Panc1 (cell line): ENCODE data around the gene TTBK1. TPM values are rescaled to one million over a fixed set of nuclear protein-coding genes. Genes with fewer than 3 reads are reported as not detected.

Experiments used
- ATAC-seq: fragments of 200-7000 bp; cut with Tn5 transposase; 2 replicates; pipeline ENCODE4 v1.9.1; 2020; ENCODE audit warnings: mild to moderate bottlenecking, moderate library complexity
- BruUV-seq: library from RNA; stranded (reverse); fragments of 400-500 nt; replicated peaks from 2 replicates; lab custom pipeline; 2021; lab: Mats Ljungman, UMichigan
- CTCF ChIA-PET: fragments of 300-600 bp; sonication (Branson Sonifier 250); formaldehyde crosslinking; loops from one replicate; lab custom pipeline; 2022; ENCODE audit warnings: antibody characterized with exemption; lab: Charles Lee
- POLR2A ChIA-PET: fragments of 300-600 bp; sonication (Branson Sonifier 250); formaldehyde crosslinking; loops from one replicate; lab custom pipeline; 2022; ENCODE audit warnings: antibody characterized with exemption; lab: Charles Lee
- DNase-seq: peaks from one replicate; pipeline ENCODE4 v3.0.0-alpha.2; 2010; ENCODE audit warnings: low read depth, low spot score
- H3K27ac ChIP-seq: 2 replicates; pipeline ENCODE4 v1.5.1; 2011; ENCODE audit warnings: mild to moderate bottlenecking, low read length, inconsistent platforms
- H3K27me3 ChIP-seq: fragments of 200-500 bp; sonication (Bioruptor generic); 2 replicates; pipeline ENCODE4 v1.6.0; 2014; ENCODE audit warnings: low read length, inconsistent platforms; ENCODE audit not compliant: control insufficient read depth, insufficient read depth
- H3K36me3 ChIP-seq: fragments of 200-500 bp; sonication (Bioruptor generic); 2 replicates; pipeline ENCODE4 v1.5.1; 2014; ENCODE audit warnings: inconsistent platforms, mild to moderate bottlenecking, low read length, moderate library complexity; ENCODE audit not compliant: control insufficient read depth, insufficient read depth
- H3K4me1 ChIP-seq: 2 replicates; pipeline ENCODE4 v1.5.1; 2011; ENCODE audit warnings: inconsistent platforms, mild to moderate bottlenecking, low read length, moderate library complexity; ENCODE audit not compliant: control insufficient read depth, insufficient read depth
- H3K4me3 ChIP-seq, 2 experiments: 2 replicates each; pipeline ENCODE4 v1.5.1; 2011 to 2012; ENCODE audit warnings: low read depth in 2 of 2, low read length in 2 of 2, mild to moderate bottlenecking in 2 of 2, inconsistent platforms in 1 of 2, moderate library complexity in 1 of 2
- H3K9me3 ChIP-seq: fragments of 200-500 bp; sonication (Bioruptor generic); 2 replicates; pipeline ENCODE4 v1.5.1; 2014; ENCODE audit warnings: low read depth, mild to moderate bottlenecking, inconsistent platforms, low read length, moderate library complexity; ENCODE audit not compliant: control insufficient read depth, insufficient read depth
- POLR2AphosphoS5 ChIP-seq: IDR thresholded peaks from 2 replicates; pipeline ENCODE4 v1.6.1; 2012; ENCODE audit warnings: mild to moderate bottlenecking, low read depth, low read length, moderate library complexity
- REST ChIP-seq, 2 experiments: IDR thresholded peaks; 2 replicates each; pipeline ENCODE4 v1.6.1; 2011 to 2012; ENCODE audit warnings: low read depth in 2 of 2, control low read depth in 1 of 2, low read length in 1 of 2, mild to moderate bottlenecking in 1 of 2, moderate library complexity in 1 of 2; ENCODE audit not compliant: insufficient read depth in 1 of 2
- SIN3A ChIP-seq: IDR thresholded peaks from 2 replicates; pipeline ENCODE4 v1.6.1; 2012; ENCODE audit warnings: low read depth, mild to moderate bottlenecking, low read length, moderate library complexity, borderline replicate concordance; ENCODE audit not compliant: insufficient read depth
- TCF7L2 ChIP-seq: IDR thresholded peaks from 2 replicates; pipeline ENCODE4 v1.6.1; 2011; ENCODE audit warnings: mild to moderate bottlenecking, low read depth, low read length, inconsistent platforms
- in situ Hi-C: cut with HindIII; loops from 2 replicates; pipeline ENCODE4 v1.10.0; 2016; ENCODE audit warnings: low sequenced_read_pairs, low pct_unique_long_range_greater_than_20kb
- intact Hi-C: fragments of 100-400 bp; cut with micrococcal nuclease; formaldehyde crosslinking; loops from one replicate; pipeline ENCODE4 v1.10.0; 2022; ENCODE audit not compliant: unreplicated experiment
- total RNA-seq: library from RNA; stranded (reverse); gene quantifications from one replicate; pipeline ENCODE4 v1.2.1, GENCODE V29; 2021; ENCODE audit not compliant: unreplicated experiment
- TF ChIP-seq, protein P1 (sequence below): fragments of 450-650 bp; IDR thresholded peaks from 2 replicates; pipeline ENCODE4 v1.5.1; 2017; ENCODE audit warnings: mild to moderate bottlenecking

The TTBK1 gene
- total RNA-seq, 1 experiment from 2014 or later, result 0.10 TPM

GRCh38 chr6:43229803-43230620 is 13.3 kb upstream of the TTBK1 start:
- Histone ChIP-seq H3K27ac (0 out of 2 replicates have a peak overlapping the region, but pooled peaks have one; percentile 21), H3K4me3 (no peak overlapping the region; a peak in 1 of 4 replicates), H3K27me3 (peaks cover 3% of the 10 kb centered on the region; the same call in 1 of the 2 replicates), H3K9me3 (no peaks in the 10 kb centered on the region), H3K4me1 (no peaks in the 10 kb centered on the region), H3K36me3 (no peaks in the 10 kb centered on the region)
- no peak for DNase-seq
- CTCF ChIA-PET, result interaction anchor here (0.6 kb wide), 1 partner anchor 18 kb away, joined by 3 read pairs; no protein-coding TSS in a partner anchor
- TF ChIP-seq SIN3A (no peak), POLR2AphosphoS5 (no peak), TCF7L2 (no peak), REST (IDR thresholded peaks at IDR 0.05; ENCODE audit: insufficient read depth in 1 of 2, low read depth in 2 of 2, low read length in 1 of 2) (no peak)
- TF ChIP-seq, protein P1, sequence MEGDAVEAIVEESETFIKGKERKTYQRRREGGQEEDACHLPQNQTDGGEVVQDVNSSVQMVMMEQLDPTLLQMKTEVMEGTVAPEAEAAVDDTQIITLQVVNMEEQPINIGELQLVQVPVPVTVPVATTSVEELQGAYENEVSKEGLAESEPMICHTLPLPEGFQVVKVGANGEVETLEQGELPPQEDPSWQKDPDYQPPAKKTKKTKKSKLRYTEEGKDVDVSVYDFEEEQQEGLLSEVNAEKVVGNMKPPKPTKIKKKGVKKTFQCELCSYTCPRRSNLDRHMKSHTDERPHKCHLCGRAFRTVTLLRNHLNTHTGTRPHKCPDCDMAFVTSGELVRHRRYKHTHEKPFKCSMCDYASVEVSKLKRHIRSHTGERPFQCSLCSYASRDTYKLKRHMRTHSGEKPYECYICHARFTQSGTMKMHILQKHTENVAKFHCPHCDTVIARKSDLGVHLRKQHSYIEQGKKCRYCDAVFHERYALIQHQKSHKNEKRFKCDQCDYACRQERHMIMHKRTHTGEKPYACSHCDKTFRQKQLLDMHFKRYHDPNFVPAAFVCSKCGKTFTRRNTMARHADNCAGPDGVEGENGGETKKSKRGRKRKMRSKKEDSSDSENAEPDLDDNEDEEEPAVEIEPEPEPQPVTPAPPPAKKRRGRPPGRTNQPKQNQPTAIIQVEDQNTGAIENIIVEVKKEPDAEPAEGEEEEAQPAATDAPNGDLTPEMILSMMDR, result no peak
- POLR2A ChIA-PET, result interaction anchor here (0.6 kb wide), 2 partner anchors 71 to 74 kb away, joined by 3 read pairs; no protein-coding TSS in a partner anchor
- no TSS peak for BruUV-seq
- intact Hi-C loops, result no loop called here
- in situ Hi-C loops, result no loop called here
- no peak for ATAC-seq

DNA sequence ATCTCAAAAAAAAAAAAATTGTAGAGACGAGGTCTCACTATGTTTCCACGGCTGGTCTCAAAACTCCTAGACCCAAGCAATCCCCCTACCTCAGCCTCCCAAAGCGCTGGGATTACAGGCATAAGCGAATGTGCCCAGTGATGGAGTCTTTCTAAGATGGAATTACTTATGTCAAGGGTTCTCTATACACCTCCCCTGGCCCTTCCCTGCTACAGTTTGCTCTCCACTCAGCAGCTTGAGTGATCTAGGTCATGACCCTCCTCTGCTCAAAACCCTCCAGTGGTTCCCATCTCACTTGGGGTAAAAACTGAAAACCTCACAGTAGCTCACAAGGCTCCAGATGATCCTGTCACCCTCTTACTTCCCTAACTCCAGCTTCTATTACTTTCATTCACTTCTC is 12.2 kb upstream of the TTBK1 start:
- POLR2A ChIA-PET, result interaction anchor here (0.6 kb wide), 1 partner anchor 115 kb away, joined by 6 read pairs; no protein-coding TSS in a partner anchor
- peaks cover 3% of the 10 kb centered on the region; the same call in 1 of the 2 replicates for H3K27me3 ChIP-seq

More for the DNA sequence above, 12.2 kb upstream of the TTBK1 start:
- H3K9me3 ChIP-seq, result no peaks in the 10 kb centered on the region
- DNase-seq (no peak), ATAC-seq (no peak)
- intact Hi-C loops (no loop called here), in situ Hi-C loops (no loop called here)
- no peaks in the 10 kb centered on the region for H3K4me1 ChIP-seq
- CTCF ChIA-PET, result no interaction called here
- H3K4me3 ChIP-seq, result no peak overlapping the region
- TF ChIP-seq TCF7L2 (no peak), POLR2AphosphoS5 (no peak), REST (IDR thresholded peaks at IDR 0.05; ENCODE audit: insufficient read depth in 1 of 2, low read depth in 2 of 2, low read length in 1 of 2) (no peak), SIN3A (no peak)
- TF ChIP-seq, protein P1, result no peak
- H3K27ac ChIP-seq, result no peak overlapping the region
- BruUV-seq, result no TSS peak
- H3K36me3 ChIP-seq, result no peaks in the 10 kb centered on the region
